Lower lobe of right lung (tissue), 2 donors: ENCODE data around the gene CRB3. TPM values are rescaled to one million over a fixed set of nuclear protein-coding genes. Genes with fewer than 3 reads are reported as not detected.

Experiments used
- ATAC-seq, 2 donors: fragments of 200-7000 bp; cut with Tn5 transposase; one replicate each; pipeline ENCODE4 v1.9.1; 2020 to 2022; ENCODE audit warnings: mild to moderate bottlenecking in 2 of 2, moderate library complexity in 2 of 2
- DNase-seq: peaks from one replicate; pipeline ENCODE4 v3.0.0-alpha.2; 2020
- H3K27ac ChIP-seq: fragments of 200-600 bp; one replicate; pipeline ENCODE4 v1.8.0; 2022
- H3K27me3 ChIP-seq: fragments of 200-600 bp; one replicate; pipeline ENCODE4 v1.8.0; 2022; ENCODE audit warnings: low read depth
- H3K36me3 ChIP-seq: fragments of 200-600 bp; one replicate; pipeline ENCODE4 v1.8.0; 2022; ENCODE audit warnings: mild to moderate bottlenecking
- H3K4me1 ChIP-seq: fragments of 200-600 bp; one replicate; pipeline ENCODE4 v1.8.0; 2022
- H3K4me3 ChIP-seq: fragments of 200-600 bp; one replicate; pipeline ENCODE4 v1.8.0; 2022; ENCODE audit warnings: mild to moderate bottlenecking
- H3K9me3 ChIP-seq: fragments of 200-600 bp; one replicate; pipeline ENCODE4 v1.8.0; 2022
- intact Hi-C: fragments of 100-400 bp; cut with DNase I; formaldehyde crosslinking; loops from one replicate; pipeline ENCODE4 v1.11.0; 2022
- total RNA-seq: library from RNA; stranded (reverse); fragmentation: NEBNext Ultra II Directional; extraction: Animal tissue kit (Norgen Biotek cat#: 25700); gene quantifications from one replicate; pipeline ENCODE4 v1.2.1, GENCODE V29; 2021
- TF ChIP-seq, protein P1 (sequence below): fragments of 200-600 bp; IDR thresholded peaks from one replicate; pipeline ENCODE4 v1.8.0; 2022; ENCODE audit warnings: antibody characterized with exemption, mild to moderate bottlenecking
- donor health status: DM: no; HTN: yes; CAD: no; lungs with severe emphysema.

The CRB3 gene
- total RNA-seq, 1 donor from 2014 or later, result 36.3 TPM

DNA sequence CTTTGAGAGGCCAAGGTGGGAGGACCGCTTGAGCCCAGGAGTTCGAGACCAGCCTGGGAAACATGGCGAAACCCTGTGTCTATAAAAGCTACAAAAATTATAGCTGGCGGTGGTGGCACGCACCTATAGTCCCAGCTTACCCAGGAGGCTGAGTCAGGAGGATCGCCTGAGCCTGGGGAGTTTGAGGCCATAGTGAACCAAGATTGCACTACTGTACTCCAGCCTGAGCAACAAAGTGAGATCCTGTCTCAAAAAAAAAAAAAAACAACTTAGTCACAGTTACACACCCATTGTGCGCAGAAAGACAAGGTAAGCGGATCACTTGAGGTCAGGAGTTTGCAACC is 18.2 kb downstream of the CRB3 start:
- Histone ChIP-seq H3K27me3 (peaks cover 6% of the 10 kb centered on the region), H3K9me3 (no peaks in the 10 kb centered on the region), H3K27ac (no peak overlapping the region), H3K4me1 (no peaks in the 10 kb centered on the region), H3K4me3 (no peak overlapping the region), H3K36me3 (no peaks in the 10 kb centered on the region)
- intact Hi-C loops, result no loop called here
- DNase-seq (no peak), ATAC-seq (no peak)
- TF ChIP-seq, protein P1, sequence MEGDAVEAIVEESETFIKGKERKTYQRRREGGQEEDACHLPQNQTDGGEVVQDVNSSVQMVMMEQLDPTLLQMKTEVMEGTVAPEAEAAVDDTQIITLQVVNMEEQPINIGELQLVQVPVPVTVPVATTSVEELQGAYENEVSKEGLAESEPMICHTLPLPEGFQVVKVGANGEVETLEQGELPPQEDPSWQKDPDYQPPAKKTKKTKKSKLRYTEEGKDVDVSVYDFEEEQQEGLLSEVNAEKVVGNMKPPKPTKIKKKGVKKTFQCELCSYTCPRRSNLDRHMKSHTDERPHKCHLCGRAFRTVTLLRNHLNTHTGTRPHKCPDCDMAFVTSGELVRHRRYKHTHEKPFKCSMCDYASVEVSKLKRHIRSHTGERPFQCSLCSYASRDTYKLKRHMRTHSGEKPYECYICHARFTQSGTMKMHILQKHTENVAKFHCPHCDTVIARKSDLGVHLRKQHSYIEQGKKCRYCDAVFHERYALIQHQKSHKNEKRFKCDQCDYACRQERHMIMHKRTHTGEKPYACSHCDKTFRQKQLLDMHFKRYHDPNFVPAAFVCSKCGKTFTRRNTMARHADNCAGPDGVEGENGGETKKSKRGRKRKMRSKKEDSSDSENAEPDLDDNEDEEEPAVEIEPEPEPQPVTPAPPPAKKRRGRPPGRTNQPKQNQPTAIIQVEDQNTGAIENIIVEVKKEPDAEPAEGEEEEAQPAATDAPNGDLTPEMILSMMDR, result no peak

GRCh38 chr19:6483235-6483634 is 19.2 kb downstream of the CRB3 start:
- Histone ChIP-seq H3K4me1 (no peaks in the 10 kb centered on the region), H3K36me3 (no peaks in the 10 kb centered on the region), H3K9me3 (no peaks in the 10 kb centered on the region), H3K4me3 (no peak overlapping the region), H3K27ac (no peak overlapping the region), H3K27me3 (peaks cover 6% of the 10 kb centered on the region)
- intact Hi-C loops, result no loop called here
- DNase-seq (no peak), ATAC-seq (no peak)
- TF ChIP-seq, protein P1, result no peak

- TF ChIP-seq, protein P1, result no peak
- Histone ChIP-seq H3K36me3 (no peaks in the 10 kb centered on the region), H3K27ac (no peak overlapping the region), H3K4me3 (no peak overlapping the region), H3K9me3 (no peaks in the 10 kb centered on the region), H3K4me1 (no peaks in the 10 kb centered on the region), H3K27me3 (peaks cover 6% of the 10 kb centered on the region)
- ATAC-seq, result peak; percentile 5 to 13
- peak; percentile 61 for DNase-seq
- intact Hi-C loops, result no loop called here
Measured at GRCh38 chr19:6484230-6484629, 20.2 kb downstream of the CRB3 start.

DNA sequence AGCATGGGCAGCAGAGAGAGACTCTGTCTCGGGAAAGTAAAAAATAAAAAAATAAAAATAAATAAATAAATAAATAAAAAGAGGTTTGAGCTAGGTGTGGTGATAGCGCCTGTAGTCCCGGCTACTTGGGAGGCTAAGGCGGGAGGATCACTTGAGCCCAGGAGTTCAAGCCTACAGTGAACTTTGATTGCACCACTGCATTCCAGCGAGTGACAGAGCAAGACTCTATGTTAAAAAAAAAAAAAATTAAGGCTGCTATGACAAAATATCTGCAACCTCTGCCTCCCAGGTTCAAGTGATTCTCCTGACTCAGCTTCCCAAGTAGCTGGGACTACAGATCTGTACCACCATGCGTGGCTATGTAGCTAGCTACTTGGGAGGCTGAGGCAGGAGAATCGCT is 20.8 kb downstream of the CRB3 start:
- Histone ChIP-seq H3K36me3 (no peaks in the 10 kb centered on the region), H3K27me3 (peaks cover 6% of the 10 kb centered on the region), H3K4me3 (no peak overlapping the region), H3K27ac (no peak overlapping the region), H3K4me1 (no peaks in the 10 kb centered on the region), H3K9me3 (no peaks in the 10 kb centered on the region)
- intact Hi-C loops, result no loop called here
- DNase-seq (no peak), ATAC-seq (no peak)
- TF ChIP-seq, protein P1, result no peak

DNA sequence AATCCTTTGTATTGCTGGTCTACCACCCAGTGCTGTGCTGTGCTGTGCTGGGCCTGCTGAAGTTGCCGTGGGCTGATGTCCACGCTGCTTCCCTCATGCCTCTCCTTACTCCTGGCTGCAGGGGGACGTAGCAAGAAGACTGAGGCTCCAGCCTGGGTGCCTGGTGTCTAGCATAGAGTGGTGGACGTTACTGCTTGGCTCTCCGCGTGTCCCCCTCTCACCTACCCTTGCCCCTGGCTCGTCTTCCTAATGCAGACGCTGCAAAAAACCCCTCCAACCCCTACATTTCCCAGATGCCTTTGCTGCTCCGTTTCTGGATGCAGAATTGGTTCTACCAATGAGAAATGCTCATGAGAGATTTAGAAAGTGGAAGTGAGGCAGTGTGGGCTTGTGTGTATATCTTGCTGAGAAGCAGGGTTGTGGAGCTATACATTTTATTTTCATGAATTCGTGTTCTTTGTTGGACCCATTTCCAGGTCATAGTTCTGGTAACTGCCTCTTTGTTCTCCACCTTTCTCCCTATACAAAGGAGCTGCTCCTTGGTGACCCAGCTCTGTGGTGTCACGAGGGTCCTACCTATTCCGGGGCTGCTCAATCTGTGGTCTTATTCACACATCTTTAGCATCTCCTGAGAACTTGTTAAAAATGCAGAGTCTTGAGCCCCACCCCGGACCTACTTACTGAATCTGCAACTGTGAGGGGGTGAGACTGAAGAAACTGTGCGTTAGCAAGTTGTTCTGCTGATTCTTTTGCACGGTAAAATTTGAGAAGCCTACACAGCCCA is 25.4 kb downstream of the CRB3 start:
- intact Hi-C loops, result no loop called here
- H3K27me3 ChIP-seq, result no peaks in the 10 kb centered on the region
- no peak overlapping the region for H3K27ac ChIP-seq
- H3K4me1 ChIP-seq, result no peaks in the 10 kb centered on the region
- DNase-seq, result no peak
- H3K9me3 ChIP-seq, result no peaks in the 10 kb centered on the region
- TF ChIP-seq, protein P1, result no peak
- no peak overlapping the region for H3K4me3 ChIP-seq
- no peaks in the 10 kb centered on the region for H3K36me3 ChIP-seq
- ATAC-seq, result no peak
